Measurements from ENCODE around the gene CCDC171.

- TF ChIP-seq CTCF (IDR thresholded peaks at IDR 0.05) (no peak), POLR2A (IDR thresholded peaks at IDR 0.05) (no peak)
Observed at GRCh38 chr9:15717290-15717967, 164.6 kb downstream of the CCDC171 start.
